GM21825 (cell line): ENCODE data around the gene FHDC1.

Experiments
- ATAC-seq: cut with Tn5 transposase; IDR thresholded peaks from one replicate; pipeline ENCODE4 v1.9.1; 2021; ENCODE audit warnings: mild to moderate bottlenecking, moderate library complexity; ENCODE audit not compliant: unreplicated experiment

FHDC1 gene

DNA sequence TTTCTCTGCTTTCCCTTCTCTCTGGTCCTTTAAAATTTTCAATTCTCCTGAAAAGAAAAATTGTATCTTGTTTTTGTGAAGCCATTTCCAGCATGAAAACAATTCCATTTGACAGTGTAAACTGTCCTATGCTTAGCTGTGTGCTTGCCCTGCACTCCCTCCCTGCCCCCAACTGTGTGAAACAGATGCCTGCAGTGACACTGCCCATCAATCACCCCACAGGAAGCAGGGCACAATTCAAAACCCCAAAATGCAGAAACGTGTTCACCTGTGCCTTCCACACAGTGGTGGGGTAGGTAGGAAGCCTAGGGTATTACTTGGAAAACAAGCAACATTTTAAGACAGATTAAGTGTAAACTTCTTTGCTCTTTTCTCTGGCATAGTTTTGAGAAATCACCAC lies 6.2 kb upstream of the FHDC1 start:
- no peak for ATAC-seq

DNA sequence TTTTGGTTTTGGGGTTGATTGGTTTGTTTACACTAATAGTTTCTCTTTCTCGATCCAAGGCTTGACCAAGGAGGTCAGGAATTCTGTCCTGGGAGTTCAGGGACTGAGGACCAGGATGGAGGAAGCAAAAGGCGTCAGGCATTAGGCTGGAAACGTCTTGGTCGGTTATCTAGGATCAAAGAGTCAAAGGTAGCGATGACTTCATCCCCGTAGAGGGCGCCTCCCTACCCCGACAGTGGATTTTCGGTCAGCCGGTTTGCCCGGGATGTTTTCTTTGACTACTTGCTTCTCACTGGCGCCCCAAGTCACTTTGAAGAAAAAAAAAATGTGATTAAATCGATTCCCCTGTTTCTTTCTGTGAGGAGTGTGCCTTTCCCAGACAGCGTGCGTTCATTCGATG lies 980 bp upstream of the FHDC1 start:
- ATAC-seq: no peak

DNA sequence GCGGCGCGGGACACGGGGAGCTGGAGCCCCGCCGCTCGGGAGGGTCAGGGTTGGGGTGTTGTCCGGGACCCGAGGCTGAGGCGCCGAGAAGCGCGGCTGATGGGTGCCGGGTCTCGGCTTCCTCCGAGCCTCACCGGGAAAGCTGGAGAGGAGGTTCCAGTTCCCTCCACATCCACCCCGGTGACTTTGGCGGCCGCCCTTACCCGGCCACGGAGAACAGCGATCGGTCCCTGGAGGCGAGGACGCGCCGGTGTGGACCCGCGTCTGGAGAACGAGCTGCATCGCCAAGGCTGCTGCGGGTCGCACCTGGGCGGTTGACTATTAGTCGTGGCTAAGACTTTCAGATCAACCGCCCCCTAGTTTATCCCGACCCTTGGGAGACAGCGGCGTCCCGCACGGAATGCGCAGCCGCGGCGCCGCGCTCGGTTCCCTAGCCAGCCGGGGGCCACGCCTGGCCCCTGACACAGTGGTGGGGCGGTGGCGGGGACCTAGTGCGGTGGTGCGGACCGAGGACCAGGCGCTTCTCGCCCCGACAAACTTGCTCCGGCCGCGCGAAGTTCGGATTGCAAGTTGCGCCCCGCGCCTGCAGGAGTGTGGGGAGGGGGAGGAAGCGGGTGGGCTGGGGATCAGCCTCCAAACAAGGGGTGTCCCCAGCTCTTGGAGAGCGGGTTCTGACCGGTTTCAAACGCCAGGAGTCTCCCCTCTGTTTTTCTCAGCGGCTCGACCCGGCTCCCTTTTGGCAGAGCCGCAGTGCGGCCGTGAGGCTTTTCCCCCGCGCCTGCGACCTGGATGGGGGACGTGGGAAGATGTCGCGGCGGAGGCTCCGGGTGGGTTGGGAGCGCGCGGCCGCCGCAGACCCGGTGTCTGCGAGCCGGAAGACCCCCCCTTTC lies 568 bp downstream of the FHDC1 start:
- no peak for ATAC-seq

DNA sequence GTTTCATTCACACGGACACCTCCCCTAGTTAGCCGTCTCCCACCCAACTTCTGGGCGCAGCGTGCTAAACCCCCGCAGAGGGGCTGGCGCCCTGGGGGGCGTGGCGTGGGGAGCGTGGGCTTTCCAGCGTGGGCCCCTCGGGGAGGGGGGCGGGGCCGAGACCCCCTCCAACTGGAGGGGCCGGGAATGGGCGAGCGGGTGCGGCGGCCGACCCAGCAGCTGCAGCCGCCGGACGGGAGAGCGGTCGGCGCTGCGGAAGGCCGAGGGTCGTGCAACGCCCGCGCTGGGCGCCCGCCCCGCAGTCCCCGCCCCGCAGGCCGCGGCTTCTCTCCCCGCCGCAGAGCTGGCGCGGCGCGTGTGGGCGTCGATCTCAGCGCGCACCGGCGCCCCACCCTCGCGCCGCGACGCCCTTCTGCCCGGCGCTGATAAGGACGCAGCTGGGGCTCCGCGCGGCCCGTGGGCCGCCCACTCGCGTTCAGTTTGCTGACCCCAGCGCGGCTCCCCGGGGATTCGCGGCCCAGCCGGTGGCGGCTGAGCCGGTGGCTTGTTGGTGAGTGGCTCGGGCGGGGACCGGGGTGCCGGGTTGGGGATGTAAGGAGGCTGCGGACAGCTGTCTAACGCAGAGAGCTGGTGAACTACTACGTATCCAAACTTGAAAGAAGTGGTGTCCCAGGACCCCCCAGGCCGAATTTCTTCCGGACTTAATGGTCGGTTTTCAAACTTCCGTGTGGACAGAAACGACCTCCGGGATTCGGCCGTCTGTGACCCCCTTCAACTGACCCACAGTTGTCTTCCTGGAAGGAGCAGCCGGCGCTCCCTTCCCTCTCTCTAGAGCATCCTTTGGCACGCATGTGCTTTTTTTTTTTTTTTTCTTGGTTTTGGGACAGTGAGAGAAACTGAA lies 1.5 kb downstream of the FHDC1 start:
- no peak for ATAC-seq

DNA sequence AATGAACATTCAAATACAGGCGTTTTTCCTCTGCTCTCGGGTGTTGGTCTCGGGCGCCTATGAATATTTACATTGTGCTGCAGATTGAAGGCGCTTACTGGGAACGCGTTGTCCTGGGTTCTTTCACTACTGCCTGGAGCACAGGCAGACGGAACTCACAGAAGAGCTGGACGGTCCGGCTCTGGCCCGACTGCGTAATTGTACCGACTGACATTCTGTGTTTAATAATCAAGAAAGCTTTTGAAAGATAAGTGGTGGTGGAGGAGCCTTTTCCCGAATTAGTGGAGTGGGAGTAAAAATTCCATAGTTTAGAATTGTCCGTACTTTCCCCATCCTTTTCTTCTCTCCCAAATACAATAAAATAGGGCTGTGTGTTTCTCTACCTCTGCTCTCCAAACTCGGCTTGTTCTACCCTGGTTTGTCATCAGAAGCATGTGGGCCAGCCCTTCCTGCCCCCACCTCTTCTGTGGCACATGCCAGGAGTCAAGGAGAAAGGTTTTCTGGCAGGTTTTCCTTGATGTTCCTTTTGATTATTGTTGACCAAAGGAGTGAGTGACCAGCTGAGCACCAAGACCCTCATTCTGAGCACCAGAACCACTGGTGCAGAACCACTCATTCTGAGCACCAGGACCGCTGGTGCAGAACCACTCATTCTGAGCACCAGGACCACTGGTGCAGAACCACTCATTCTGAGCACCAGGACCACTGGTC lies 2.3 kb downstream of the FHDC1 start:
- ATAC-seq: no peak

DNA sequence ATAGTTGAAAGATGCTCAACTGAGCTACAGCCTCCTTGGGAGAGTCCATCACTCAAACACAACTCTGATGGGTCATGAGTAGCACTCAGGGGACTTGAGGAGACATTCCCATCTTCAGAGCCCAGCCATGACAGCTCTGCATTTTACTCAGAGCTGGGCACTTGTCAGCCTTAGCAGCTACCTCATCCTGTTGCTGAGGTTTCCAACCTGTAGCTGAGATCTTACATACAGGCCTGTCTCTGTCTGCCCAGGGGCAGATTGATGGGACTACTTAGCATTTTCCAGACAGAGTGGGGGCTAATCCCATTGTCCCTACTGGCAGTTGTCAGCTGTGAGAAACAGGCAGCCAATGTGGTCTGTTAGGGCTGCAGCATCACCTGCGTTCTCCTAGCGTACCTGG lies 3.5 kb downstream of the FHDC1 start:
- ATAC-seq: no peak

DNA sequence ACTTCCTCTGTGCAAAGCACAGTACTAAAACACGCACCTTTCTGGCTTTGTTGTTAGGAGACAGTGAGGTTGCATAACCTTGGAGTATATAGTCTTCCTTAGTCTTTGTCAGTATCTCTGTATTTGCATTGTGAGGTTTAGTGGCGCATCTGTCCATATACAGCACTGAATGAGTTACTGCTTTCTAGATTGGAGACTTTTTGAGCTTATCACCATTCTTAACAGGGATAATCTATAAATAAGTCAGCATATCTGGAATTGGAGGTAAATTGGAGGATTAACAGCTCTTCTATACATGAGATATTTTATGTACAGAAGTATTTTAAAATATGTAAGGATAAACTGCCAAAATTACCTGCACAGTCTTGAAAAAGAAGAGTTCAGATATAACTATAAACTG lies 4.3 kb downstream of the FHDC1 start:
- ATAC-seq: no peak

DNA sequence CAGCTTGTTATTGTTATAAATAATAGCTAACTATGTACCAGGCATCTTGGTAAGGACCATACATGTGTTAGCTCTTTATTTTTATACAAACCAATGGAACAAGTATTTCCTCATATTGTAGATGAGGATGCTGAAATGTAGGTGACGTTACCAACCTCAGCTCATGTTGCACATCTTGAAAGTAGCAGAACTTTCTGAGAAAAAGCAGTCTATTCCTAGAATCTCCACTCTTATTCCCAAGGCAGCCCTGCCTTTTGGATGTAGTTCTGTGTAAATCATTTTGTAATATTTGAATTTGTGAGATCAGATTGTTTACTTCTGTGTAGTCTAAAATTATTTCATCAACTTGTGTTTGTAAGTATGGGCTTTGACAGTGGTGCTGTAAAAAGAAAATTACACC lies 5.3 kb downstream of the FHDC1 start:
- no peak for ATAC-seq

DNA sequence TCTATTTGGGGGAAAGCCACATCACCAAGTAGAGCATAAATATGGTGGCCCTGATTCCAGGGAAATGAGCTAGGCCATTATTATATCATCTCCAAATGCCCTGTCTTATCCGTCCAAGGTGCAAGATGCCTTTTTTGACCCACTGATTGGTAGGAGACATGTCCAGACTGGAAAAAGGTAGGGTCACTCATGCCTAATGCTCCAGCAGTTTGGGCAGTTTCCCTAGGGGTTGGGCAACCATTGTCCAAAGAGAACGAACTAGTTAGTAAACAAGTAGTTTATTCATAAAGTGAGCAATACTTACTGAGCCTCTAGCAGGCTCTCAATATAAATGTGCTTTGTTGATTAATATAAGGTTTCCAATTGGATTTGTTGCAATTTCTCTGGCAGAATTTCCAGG lies 6.2 kb downstream of the FHDC1 start:
- no peak for ATAC-seq

DNA sequence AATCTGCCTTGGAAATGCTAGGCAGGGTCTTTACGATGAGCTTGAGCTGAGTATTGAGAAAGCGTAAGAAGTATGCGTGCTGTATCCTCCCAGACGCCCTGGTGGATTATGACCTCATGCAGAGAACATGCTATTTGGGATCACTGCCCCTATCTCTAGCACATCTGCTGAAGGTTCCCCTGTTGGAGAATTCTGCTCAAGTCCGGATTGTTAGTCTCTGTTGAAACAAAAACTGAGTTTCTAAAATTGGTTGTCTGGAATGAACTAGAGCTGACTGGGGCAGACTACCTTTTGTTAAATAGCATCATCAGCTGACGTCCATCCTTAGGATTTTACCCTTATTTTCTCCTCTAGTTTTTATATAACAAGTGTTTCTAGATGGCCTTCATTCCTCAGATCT lies 7.5 kb downstream of the FHDC1 start:
- no peak for ATAC-seq

DNA sequence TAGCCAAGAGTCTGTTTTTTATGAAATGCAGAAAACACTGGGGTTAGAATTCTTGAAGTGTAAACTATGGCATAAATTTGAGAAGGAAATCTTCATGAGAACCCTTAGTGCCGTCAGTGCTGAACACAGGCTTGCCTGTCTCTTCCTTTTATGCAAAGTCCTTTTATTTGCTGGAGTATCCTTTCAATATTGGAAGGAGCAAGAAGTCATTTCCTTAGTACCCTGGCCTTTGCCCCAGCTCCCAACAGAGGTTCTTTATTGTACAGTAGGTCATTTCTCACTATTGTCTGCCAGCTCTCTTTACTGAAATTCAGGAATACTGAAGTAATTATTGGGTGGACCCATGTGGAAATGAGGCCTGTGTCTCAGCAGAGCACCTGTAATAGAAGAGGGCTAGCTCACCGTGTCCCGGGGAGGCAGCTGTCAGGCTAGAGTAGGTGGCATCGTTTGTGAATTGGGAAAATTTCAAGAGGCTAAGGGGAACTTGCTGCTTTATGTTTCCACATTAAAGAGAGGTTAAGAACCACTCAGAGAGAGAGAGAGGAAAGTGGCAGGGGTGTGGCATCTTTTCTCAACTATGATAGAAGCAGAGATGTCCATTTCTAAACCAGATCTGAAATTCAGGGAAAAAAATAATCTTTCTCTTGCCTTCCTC lies 8.7 kb downstream of the FHDC1 start:
- no peak for ATAC-seq

DNA sequence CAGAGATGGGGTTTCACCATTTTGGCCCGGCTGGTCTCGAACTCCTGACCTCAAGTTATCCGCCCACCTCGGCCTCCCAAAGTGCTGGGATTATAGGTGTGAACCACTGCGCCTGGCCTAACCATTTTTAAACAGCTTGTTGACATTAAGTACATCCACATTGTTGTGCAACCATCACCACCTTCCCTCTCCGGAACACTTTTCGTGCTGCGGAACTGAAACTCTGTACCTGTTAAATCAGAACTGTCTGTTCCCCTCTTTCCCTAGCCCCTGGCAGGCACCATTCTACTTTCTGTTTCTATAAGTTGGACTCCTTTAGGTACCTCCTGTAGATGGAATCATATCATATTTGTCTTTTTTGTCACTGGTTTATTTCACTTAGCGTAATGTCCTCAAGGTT lies 9.5 kb downstream of the FHDC1 start:
- ATAC-seq: no peak

DNA sequence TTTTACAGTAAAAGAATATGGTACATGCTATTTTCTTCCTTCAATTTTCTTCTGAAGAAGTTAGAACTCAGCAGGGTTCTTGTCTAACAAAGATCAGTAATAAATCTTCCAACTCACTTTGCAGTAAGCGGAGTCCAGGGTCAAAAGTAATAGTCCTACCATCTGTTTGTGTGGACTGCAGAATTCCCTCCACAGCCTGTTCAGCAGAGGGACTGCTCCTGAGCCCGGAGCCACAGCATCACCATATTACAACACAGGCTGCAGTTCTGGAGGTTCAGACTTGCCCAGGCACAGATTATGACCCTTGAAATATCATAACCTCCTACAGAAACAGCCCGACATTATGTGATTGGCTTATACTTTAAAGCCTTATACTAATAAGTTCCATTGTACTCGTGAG lies 10.3 kb downstream of the FHDC1 start:
- ATAC-seq: no peak

DNA sequence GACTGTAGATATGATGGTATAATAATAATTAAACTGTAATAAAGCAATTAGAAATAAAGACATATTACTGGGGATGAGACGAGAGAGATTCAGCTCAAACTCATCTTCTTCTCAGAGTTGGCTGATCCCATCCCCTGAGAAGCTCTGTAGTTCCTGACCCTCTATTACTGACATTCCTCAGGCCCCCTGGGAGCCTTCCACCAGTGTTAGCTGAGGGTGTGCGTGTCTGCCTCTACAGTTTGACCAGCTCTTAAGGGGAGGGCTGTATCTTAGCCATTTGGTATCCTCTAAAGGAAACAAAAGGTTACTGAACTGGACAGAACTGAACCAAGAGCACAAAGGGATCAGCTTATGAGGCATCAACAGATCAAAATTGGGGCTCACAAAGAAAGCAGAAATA lies 11.2 kb downstream of the FHDC1 start:
- no peak for ATAC-seq

DNA sequence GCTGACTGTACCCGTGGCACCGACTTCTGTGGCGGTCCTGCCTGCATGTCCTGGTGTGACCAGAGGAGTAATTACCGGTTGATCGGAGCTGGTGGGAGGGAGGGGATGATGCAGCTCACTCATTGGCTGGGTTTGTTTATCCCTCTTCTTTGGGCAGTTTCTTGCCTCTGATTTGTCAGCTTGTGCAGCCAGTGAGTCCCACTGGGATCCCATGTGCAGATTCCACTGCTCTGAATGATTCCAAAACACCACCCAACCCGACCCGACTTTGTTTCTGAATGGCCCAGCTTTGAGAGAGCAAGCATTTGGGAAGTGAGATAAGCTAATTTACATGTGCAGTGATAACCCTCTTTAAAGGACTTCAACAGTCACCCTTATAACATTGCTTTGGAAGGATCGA lies 13.8 kb downstream of the FHDC1 start:
- ATAC-seq: no peak

DNA sequence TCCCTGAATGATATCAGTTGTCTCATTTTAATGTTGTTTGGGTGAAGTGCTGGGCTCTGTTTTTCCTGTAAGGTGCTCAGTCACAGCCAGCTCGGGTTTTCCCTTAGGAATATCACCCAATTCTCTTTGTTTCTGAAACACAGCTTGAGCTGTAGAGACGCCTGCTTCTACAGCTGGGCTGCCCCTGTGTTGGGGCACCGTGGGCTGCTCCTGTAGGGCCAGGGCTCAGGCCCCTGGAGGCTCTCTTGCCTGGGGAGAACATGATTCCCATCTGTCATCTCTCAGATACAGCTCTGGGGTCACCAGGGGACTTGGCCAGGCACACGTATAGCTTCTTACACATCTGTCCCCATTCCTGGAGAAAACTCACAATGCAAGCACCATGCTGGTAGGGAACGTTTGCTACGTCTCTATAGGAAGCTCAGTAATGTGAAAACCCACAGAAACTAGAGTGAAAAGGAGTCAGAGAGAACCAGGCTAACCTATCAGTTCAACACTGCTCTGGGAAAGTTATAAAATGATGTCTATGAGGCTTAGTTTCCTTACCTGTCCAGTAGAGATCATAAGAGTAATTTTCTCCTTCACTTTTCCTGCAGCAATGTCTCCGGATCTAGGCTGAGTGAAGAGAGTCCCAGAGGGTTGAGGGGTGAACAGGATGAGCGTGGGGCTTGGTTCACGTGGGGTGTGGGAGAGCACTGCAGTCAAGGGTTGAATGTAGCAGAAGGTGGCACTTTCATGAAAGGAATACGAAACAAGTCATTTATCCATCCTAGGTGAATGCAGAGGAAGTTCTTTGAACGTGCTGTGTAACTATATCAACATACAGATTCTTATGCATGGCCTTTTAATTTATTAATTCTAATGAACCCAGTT lies 14.5 kb downstream of the FHDC1 start:
- ATAC-seq: no peak

DNA sequence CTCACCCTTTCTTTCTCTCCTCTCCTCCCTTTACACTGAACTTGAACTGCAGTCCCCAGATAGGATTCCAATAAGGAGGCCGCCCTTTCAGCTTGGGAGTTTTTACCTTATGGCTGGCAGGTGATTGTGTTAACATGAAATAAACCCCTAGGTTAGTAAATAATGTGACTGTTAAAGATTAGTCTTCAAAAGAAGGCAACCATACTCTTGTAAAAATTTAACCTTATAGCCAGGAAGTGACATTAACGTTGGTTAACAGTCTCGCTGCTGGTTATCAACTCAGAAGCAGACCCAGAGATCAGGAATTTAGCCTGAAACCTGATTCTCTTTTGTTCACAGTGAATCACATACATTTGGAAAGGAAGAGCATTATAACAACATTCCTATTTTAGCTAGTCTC lies 15.2 kb downstream of the FHDC1 start:
- ATAC-seq: no peak

DNA sequence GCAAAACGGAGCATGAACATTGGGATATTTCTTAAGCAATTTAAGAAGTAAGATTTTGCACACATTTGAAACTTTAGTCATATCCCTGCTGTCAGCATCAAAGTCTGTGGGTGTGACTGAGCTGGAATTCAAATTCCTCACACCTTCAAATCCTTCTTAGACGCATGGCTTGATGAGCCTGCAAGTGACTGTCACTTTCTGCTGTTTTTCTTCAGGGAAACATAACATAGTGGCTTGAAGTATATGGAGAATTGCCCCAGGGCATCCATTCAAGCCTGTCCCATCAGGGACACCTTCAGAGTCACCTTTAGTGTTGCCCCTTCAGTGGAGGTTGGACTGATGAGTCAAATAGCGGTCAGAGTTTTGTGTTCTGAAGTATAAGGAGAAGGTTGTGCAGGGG lies 17.4 kb downstream of the FHDC1 start:
- ATAC-seq: no peak

DNA sequence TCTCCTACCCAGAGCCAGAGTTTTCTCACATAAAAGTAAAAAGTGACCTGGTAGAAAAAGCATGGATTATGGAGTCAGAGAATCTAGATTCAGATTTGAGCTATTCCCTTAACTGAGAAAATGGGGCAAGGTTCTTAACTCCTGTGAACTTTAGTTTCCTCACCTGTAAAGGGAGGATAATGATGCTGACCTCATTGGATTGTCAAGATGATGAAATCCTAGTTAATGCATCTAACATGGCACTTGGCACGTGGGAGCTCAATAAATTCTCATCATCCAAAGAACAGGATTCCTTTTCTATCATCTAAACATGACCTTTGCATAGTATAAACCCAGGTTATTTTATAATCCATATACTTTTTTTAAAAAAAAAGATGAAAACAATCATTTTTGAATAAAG lies 18.6 kb downstream of the FHDC1 start:
- no peak for ATAC-seq

DNA sequence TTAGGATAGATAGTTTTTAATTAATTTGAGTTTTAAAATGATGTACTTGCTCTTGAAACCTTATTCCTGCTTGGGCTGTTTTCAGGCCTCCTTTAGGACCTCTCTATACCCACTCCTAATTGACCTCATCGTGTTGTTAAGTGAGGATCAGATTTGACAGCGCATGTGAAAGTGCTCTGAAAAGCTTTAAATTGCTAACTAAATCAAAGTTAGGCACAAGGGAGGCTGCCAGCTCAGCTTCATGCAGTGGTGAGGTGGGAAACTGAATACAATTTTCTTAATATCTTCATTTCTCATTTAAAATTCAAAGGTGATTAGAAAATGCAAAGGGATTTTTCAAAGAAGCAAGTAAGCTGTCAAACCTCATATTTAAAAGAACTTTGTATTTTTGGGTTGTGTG lies 20.0 kb downstream of the FHDC1 start:
- no peak for ATAC-seq
